H1 (cell line): Measurements from ENCODE around the gene COL4A1.

Experiments
- GTF2F1 ChIP-seq: IDR thresholded peaks from 2 replicates; pipeline ENCODE4 v1.6.1; 2012; ENCODE audit warnings: low read depth, low read length, improper control_type of control experiment, borderline replicate concordance
- POLR2A ChIP-seq, 2 experiments: IDR thresholded peaks; 1 replicate in 1 of 2; 2 replicates in 1 of 2; pipeline ENCODE4 v1.6.1; 2011; ENCODE audit warnings: low read depth in 2 of 2, low read length in 2 of 2, mild to moderate bottlenecking in 2 of 2; ENCODE audit errors: control extremely low read depth in 1 of 2
- RFX5 ChIP-seq: IDR thresholded peaks from 2 replicates; pipeline ENCODE4 v1.6.1; 2011; ENCODE audit warnings: low read depth, low read length, improper control_type of control experiment, borderline replicate concordance
- SP1 ChIP-seq: IDR thresholded peaks from 2 replicates; pipeline ENCODE4 v1.6.1; 2011; ENCODE audit warnings: low read depth, low read length
- TAF1 ChIP-seq: IDR thresholded peaks from 2 replicates; pipeline ENCODE4 v1.6.1; 2011; ENCODE audit warnings: mild to moderate bottlenecking, low read depth, low read length
- USF2 ChIP-seq: IDR thresholded peaks from 2 replicates; pipeline ENCODE4 v1.6.1; 2011; ENCODE audit warnings: low read length, improper control_type of control experiment

DNA sequence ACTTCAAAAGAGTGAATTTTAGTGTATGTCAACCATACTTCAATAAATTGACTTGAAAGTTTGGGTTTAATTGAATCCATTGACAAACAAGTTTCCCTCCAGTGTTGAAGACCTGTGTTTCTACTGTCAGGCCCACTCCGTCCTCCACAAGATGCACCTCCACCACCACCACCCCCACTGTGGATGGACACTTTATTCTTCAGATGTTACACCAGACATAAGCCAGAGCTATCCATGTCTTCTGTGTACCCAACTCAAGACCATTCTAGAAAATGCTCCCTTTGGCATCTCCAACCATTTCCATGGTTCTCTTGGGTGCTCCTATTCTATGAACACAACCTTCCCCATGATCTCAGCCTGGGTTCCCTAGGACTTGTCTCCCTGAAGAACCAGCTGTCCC, 207.0 kb downstream of the COL4A1 start:
- TF ChIP-seq SP1: no peak
- no peak for TF ChIP-seq USF2
- TF ChIP-seq GTF2F1: no peak
- no peak for TF ChIP-seq TAF1
- no peak for TF ChIP-seq RFX5
- no peak for TF ChIP-seq POLR2A (IDR thresholded peaks at IDR 0.05; ENCODE audit: control extremely low read depth in 1 of 2, low read depth in 2 of 2, low read length in 2 of 2)
